Muscle of leg (tissue), 11 donors: ENCODE results near the gene TCP11L2. TPM values are rescaled to one million over a fixed set of nuclear protein-coding genes. Genes with fewer than 3 reads are reported as not detected.

Experiments used
- DNase-seq: peaks from one replicate; pipeline ENCODE4 v3.0.0; 2013
- H3K27ac ChIP-seq: one replicate; pipeline ENCODE4 v1.5.1; 2013; ENCODE audit warnings: mild to moderate bottlenecking, low read length, control low read depth
- H3K27me3 ChIP-seq: one replicate; pipeline ENCODE4 v1.6.1; 2013; ENCODE audit warnings: low read length; ENCODE audit not compliant: control insufficient read depth, insufficient read depth
- H3K36me3 ChIP-seq: one replicate; pipeline ENCODE4 v1.6.1; 2013; ENCODE audit warnings: low read length; ENCODE audit not compliant: control insufficient read depth, insufficient read depth
- H3K4me1 ChIP-seq: one replicate; pipeline ENCODE4 v1.6.1; 2013; ENCODE audit warnings: low read length; ENCODE audit not compliant: control insufficient read depth, insufficient read depth
- H3K4me3 ChIP-seq: one replicate; pipeline ENCODE4 v1.5.1; 2013; ENCODE audit warnings: low read length, control low read depth
- H3K9me3 ChIP-seq: replicated peaks from 2 replicates; pipeline ENCODE4 v1.6.1; 2013; ENCODE audit warnings: low read depth, low read length; ENCODE audit not compliant: control insufficient read depth
- WGBS: methylation state at CpG from one replicate; pipeline ENCODE4 v1.1.5; 2013; ENCODE audit warnings: missing lambda C conversion rate; ENCODE audit not compliant: insufficient coverage; 5-methylcytosine and 5-hydroxymethylcytosine counted together
- polyA plus RNA-seq, 8 donors: library from polyadenylated mRNA; unstranded; fragments of 120-200 nt; gene quantifications; one replicate each; pipeline versions ENCODE4 v1.2.1 to v1.2.3, GENCODE V29; 2013; ENCODE audit warnings: inconsistent platforms in 1 of 8, low replicate concordance in 1 of 8; ENCODE audit not compliant: insufficient read length in 8 of 8, insufficient read depth in 1 of 8
- total RNA-seq: library from RNA; stranded (reverse); fragments of 120-200 nt; gene quantifications from one replicate; pipeline ENCODE4 v1.2.4, GENCODE V29; 2013

TCP11L2 gene
- total and polyA plus RNA-seq, 9 donors: 6.7 to 17.1 (median 8.6) TPM

- no peaks in the 10 kb centered on the region for H3K27me3 ChIP-seq
- H3K36me3 ChIP-seq: peaks cover 7% of the 10 kb centered on the region
- H3K9me3 ChIP-seq: no peaks in the 10 kb centered on the region
- H3K4me1 ChIP-seq: no peaks in the 10 kb centered on the region
- H3K27ac ChIP-seq: no peak overlapping the region
- no peak for DNase-seq
- no peak overlapping the region for H3K4me3 ChIP-seq
- WGBS: 100% methylated on average over 1 of the region's 2 CpGs
Measured at GRCh38 chr12:106333756-106334155, 31.2 kb downstream of the TCP11L2 start.

- H3K4me1 ChIP-seq: peaks cover 21% of the 10 kb centered on the region
Measured at GRCh38 chr12:106341086-106341877, 38.7 kb downstream of the TCP11L2 start.

GRCh38 chr12:106342397-106343213 is 40.1 kb downstream of the TCP11L2 start:
- H3K4me1 ChIP-seq: peaks cover 21% of the 10 kb centered on the region
- peaks cover 13% of the 10 kb centered on the region for H3K36me3 ChIP-seq

More at GRCh38 chr12:106341086-106341877, 38.7 kb downstream of the TCP11L2 start:
- no peak overlapping the region for H3K4me3 ChIP-seq
- peaks cover 12% of the 10 kb centered on the region for H3K36me3 ChIP-seq
- H3K27ac ChIP-seq: peak overlapping the region; percentile 81
- H3K27me3 ChIP-seq: no peaks in the 10 kb centered on the region
- DNase-seq: peak; percentile 56
- 55% methylated on average over 2 of the region's 2 CpGs for WGBS
- no peaks in the 10 kb centered on the region for H3K9me3 ChIP-seq

GRCh38 chr12:106343214-106343528 is 40.6 kb downstream of the TCP11L2 start:
- no peaks in the 10 kb centered on the region for H3K9me3 ChIP-seq
- peaks cover 21% of the 10 kb centered on the region for H3K4me1 ChIP-seq
- DNase-seq: no peak
- H3K27ac ChIP-seq: peak overlapping the region; percentile 81
- H3K36me3 ChIP-seq: peaks cover 13% of the 10 kb centered on the region
- H3K4me3 ChIP-seq: no peak overlapping the region
- H3K27me3 ChIP-seq: no peaks in the 10 kb centered on the region
- 43% methylated on average over 1 of the region's 2 CpGs for WGBS

More at GRCh38 chr12:106342397-106343213, 40.1 kb downstream of the TCP11L2 start:
- Histone ChIP-seq H3K27ac (peak overlapping the region; percentile 81), H3K9me3 (no peaks in the 10 kb centered on the region), H3K27me3 (no peaks in the 10 kb centered on the region), H3K4me3 (no peak overlapping the region)
- peak; percentile 97 for DNase-seq
- 33% methylated on average over 2 of the region's 9 CpGs for WGBS

- H3K4me1 ChIP-seq: peaks cover 21% of the 10 kb centered on the region
- H3K36me3 ChIP-seq: peaks cover 13% of the 10 kb centered on the region
Measured at GRCh38 chr12:106344131-106344530, 41.6 kb downstream of the TCP11L2 start.

GRCh38 chr12:106345746-106346145 is 43.2 kb downstream of the TCP11L2 start:
- peaks cover 21% of the 10 kb centered on the region for H3K4me1 ChIP-seq
- 57% methylated on average over 4 of the region's 5 CpGs for WGBS
- H3K27ac ChIP-seq: no peak overlapping the region
- H3K9me3 ChIP-seq: no peaks in the 10 kb centered on the region
- H3K36me3 ChIP-seq: peaks cover 13% of the 10 kb centered on the region
- H3K27me3 ChIP-seq: no peaks in the 10 kb centered on the region
- peak; percentile 44 for DNase-seq
- H3K4me3 ChIP-seq: no peak overlapping the region

More at GRCh38 chr12:106344131-106344530, 41.6 kb downstream of the TCP11L2 start:
- no peak for DNase-seq
- H3K27me3 ChIP-seq: no peaks in the 10 kb centered on the region
- no peak overlapping the region for H3K27ac ChIP-seq
- 100% methylated on average over 2 of the region's 5 CpGs for WGBS
- no peaks in the 10 kb centered on the region for H3K9me3 ChIP-seq
- no peak overlapping the region for H3K4me3 ChIP-seq

GRCh38 chr12:106348411-106348810 is 45.9 kb downstream of the TCP11L2 start:
- WGBS: no CpG with 5 or more reads among the region's 4 CpGs
- peaks cover 7% of the 10 kb centered on the region for H3K36me3 ChIP-seq
- H3K4me3 ChIP-seq: no peak overlapping the region
- H3K4me1 ChIP-seq: peaks cover 4% of the 10 kb centered on the region
- H3K9me3 ChIP-seq: no peaks in the 10 kb centered on the region
- DNase-seq: no peak
- H3K27me3 ChIP-seq: no peaks in the 10 kb centered on the region
- H3K27ac ChIP-seq: no peak overlapping the region

- whole genome bisulfite sequencing: 74% methylated on average over 2 of the region's 6 CpGs
Measured at GRCh38 chr12:106353175-106353574, 50.6 kb downstream of the TCP11L2 start.

GRCh38 chr12:106357549-106358395 is 55.2 kb downstream of the TCP11L2 start, which contains the start of gene POLR3B:
Gene POLR3B (plus strand): TSS chr12:106357748. CDS start chr12:106357880, 132 bp downstream.
- H3K9me3 ChIP-seq: no peaks in the 10 kb centered on the region
- DNase-seq: peak; percentile 99
- no peaks in the 10 kb centered on the region for H3K36me3 ChIP-seq
- peak within 1 kb of the TSS; percentile 97 for H3K27ac ChIP-seq
- WGBS: under 1% methylated on average over 55 of the region's 63 CpGs
- peaks cover 5% of the 10 kb centered on the region for H3K4me1 ChIP-seq
- H3K4me3 ChIP-seq: peak within 1 kb of the TSS; percentile 78
- H3K27me3 ChIP-seq: no peaks in the 10 kb centered on the region

More at GRCh38 chr12:106353175-106353574, 50.6 kb downstream of the TCP11L2 start:
- H3K9me3 ChIP-seq: no peaks in the 10 kb centered on the region
- no peaks in the 10 kb centered on the region for H3K27me3 ChIP-seq
- no peak for DNase-seq
- no peak overlapping the region for H3K27ac ChIP-seq
- no peak overlapping the region for H3K4me3 ChIP-seq
- no peaks in the 10 kb centered on the region for H3K36me3 ChIP-seq
- no peaks in the 10 kb centered on the region for H3K4me1 ChIP-seq
